SU-DHL-6 (cell line): ENCODE data around the gene FKBP1A.

Source experiments
- CTCF ChIP-seq: fragments of 200-600 bp; sonication (generic); IDR thresholded peaks from one replicate; pipeline ENCODE4 v1.5.1; 2017; ENCODE audit warnings: antibody characterized with exemption, mild to moderate bottlenecking, low read length, moderate library complexity; ENCODE audit not compliant: insufficient read depth, poor library complexity, severe bottlenecking
- EZH2phosphoT487 ChIP-seq: fragments of 200-600 bp; sonication (generic), shearing (Covaris generic); conservative IDR thresholded peaks from 2 replicates; pipeline ENCODE4 v1.6.1; 2018; ENCODE audit warnings: mild to moderate bottlenecking, antibody characterized with exemption, low read length, moderate library complexity, mixed read lengths

- TF ChIP-seq CTCF: no peak
- no peak for TF ChIP-seq EZH2phosphoT487
Observed at GRCh38 chr20:1426231-1426849, 33.5 kb upstream of the FKBP1A start.
